H1 (cell line): ENCODE results near the gene PFKFB3. TPM values are rescaled to one million over a fixed set of nuclear protein-coding genes. Genes with fewer than 3 reads are reported as not detected.

Source experiments
- ATF2 ChIP-seq: IDR thresholded peaks from 2 replicates; pipeline ENCODE4 v1.6.1; 2012; ENCODE audit warnings: low read length, inconsistent platforms
- ATF3 ChIP-seq: IDR thresholded peaks from 2 replicates; pipeline ENCODE4 v1.6.1; 2011; ENCODE audit warnings: low read depth, mild to moderate bottlenecking, low read length; ENCODE audit not compliant: insufficient read depth
- BACH1 ChIP-seq: IDR thresholded peaks from 2 replicates; pipeline ENCODE4 v1.6.1; 2012; ENCODE audit warnings: low read length, improper control_type of control experiment
- BCL11A ChIP-seq, 2 experiments: IDR thresholded peaks; one replicate each; pipeline ENCODE4 v1.6.1; 2011; ENCODE audit warnings: low read depth in 2 of 2, low read length in 2 of 2, mild to moderate bottlenecking in 2 of 2
- BRCA1 ChIP-seq: IDR thresholded peaks from 2 replicates; pipeline ENCODE4 v1.6.1; 2012; ENCODE audit warnings: low read depth, low read length, improper control_type of control experiment
- RAD21 ChIP-seq, 2 experiments: IDR thresholded peaks in 1 of 2; conservative IDR thresholded peaks in 1 of 2; 2 replicates each; pipeline ENCODE4 v1.6.1; 2011; ENCODE audit warnings: low read depth in 2 of 2, low read length in 2 of 2, improper control_type of control experiment in 1 of 2, inconsistent platforms in 1 of 2, mild to moderate bottlenecking in 1 of 2, moderate library complexity in 1 of 2
- RNF2 ChIP-seq: fragments of 200-900, 300-1000 bp; sonication (generic); IDR thresholded peaks from 2 replicates; pipeline ENCODE4 v1.7.1; 2016; ENCODE audit warnings: borderline replicate concordance, low read depth, mild to moderate bottlenecking, antibody characterized with exemption, low read length; ENCODE audit not compliant: poor library complexity, severe bottlenecking; ENCODE audit errors: missing control alignments
- TCF12 ChIP-seq: IDR thresholded peaks from 2 replicates; pipeline ENCODE4 v1.6.1; 2011; ENCODE audit warnings: low read depth, mild to moderate bottlenecking, low read length
- polyA plus RNA-seq, 7 experiments: library from polyadenylated mRNA; depleted of rRNA in 3 of 7; stranded (reverse) in 5 of 7; unstranded in 2 of 7; fragments of >200 nt in 5 of 7; fragments of 200-250 nt in 2 of 7; gene quantifications; 1 replicate in 5 of 7; 2 replicates in 1 of 7; 4 replicates in 1 of 7; pipeline versions ENCODE4 v1.2.1 to v1.2.3, GENCODE V29; 2011 to 2013; ENCODE audit warnings: missing spikeins in 2 of 7, mixed read lengths in 2 of 7
- total RNA-seq: library from RNA; stranded (reverse); fragmentation: NEBNext Ultra II Directional; extraction: Animal tissue kit (Norgen Biotek cat#: 25700); gene quantifications from 2 replicates; pipeline ENCODE4 v1.2.1, GENCODE V29; 2021

PFKFB3 gene
- total and polyA plus RNA-seq, 2 of the 8 experiments (the other 6 are each of a cell fraction or from before 2014, with no cell fraction given) = 15.6 to 32.0 TPM

GRCh38 chr10:6168084-6168483 lies 34.6 kb upstream of the PFKFB3 start (continued):
- no peak for TF ChIP-seq ATF3
- no peak for TF ChIP-seq BACH1
- TF ChIP-seq RAD21 (IDR thresholded peaks at IDR 0.05 in 1 of 2, conservative IDR thresholded peaks at IDR 0.05 in 1 of 2; ENCODE audit: low read depth in 2 of 2, low read length in 2 of 2) = no peak
- TF ChIP-seq BCL11A (IDR thresholded peaks at IDR 0.05; ENCODE audit: low read depth in 2 of 2, low read length in 2 of 2) = no peak
- no peak for TF ChIP-seq RNF2
- no peak for TF ChIP-seq ATF2
- no peak for TF ChIP-seq BRCA1
- no peak for TF ChIP-seq TCF12
